ENCODE data around the gene SGPL1. TPM values are rescaled to one million over a fixed set of nuclear protein-coding genes. Genes with fewer than 3 reads are reported as not detected.

The SGPL1 gene
- total RNA-seq, 4 donors from 2014 or later, result 34.2 to 47.1 (median 43.1) TPM

GRCh38 chr10:70820976-70821750 is 5.4 kb downstream of the SGPL1 start:
- Histone ChIP-seq H3K4me1 (peaks cover 0 to 39% (median 8%) of the 10 kb centered on the region in 3 donors), H3K27me3 (no peaks in the 10 kb centered on the region), H3K27ac (no peak overlapping the region), H3K4me3 (no peak overlapping the region), H3K9me3 (no peaks in the 10 kb centered on the region), H3K36me3 (peaks cover 0 to 73% (median 4%) of the 10 kb centered on the region in 3 donors)
- DNase-seq, result no peak
- TF ChIP-seq CTCF (IDR thresholded peaks at IDR 0.05), result peak in 1 of 6 experiments; percentile 26
- no peak for TF ChIP-seq POLR2A (IDR thresholded peaks at IDR 0.05)
- intact Hi-C loops (cut with DNase I), result no loop called here
- WGBS, 2 donors, result 80 to 83% methylated on average over 4 of the region's 4 CpGs

GRCh38 chr10:70822076-70822820 is 6.5 kb downstream of the SGPL1 start:
- TF ChIP-seq CTCF (IDR thresholded peaks at IDR 0.05) (no peak), POLR2A (IDR thresholded peaks at IDR 0.05) (no peak)
- Histone ChIP-seq H3K4me1 (peaks cover 0 to 41% (median 2%) of the 10 kb centered on the region in 3 donors), H3K4me3 (no peak overlapping the region), H3K27ac (no peak overlapping the region), H3K36me3 (peaks cover 0 to 76% (median 4%) of the 10 kb centered on the region in 3 donors), H3K9me3 (no peaks in the 10 kb centered on the region), H3K27me3 (no peaks in the 10 kb centered on the region)
- 83 to 95% methylated on average over 2 of the region's 2 CpGs for WGBS, 2 donors
- intact Hi-C loops (cut with DNase I), result no loop called here
- no peak for DNase-seq

GRCh38 chr10:70827086-70827757 is 11.5 kb downstream of the SGPL1 start:
- Histone ChIP-seq H3K36me3 (peaks cover 0 to 44% (median 0%) of the 10 kb centered on the region in 3 donors), H3K4me3 (no peak overlapping the region), H3K4me1 (peaks cover 0 to 45% (median 0%) of the 10 kb centered on the region in 3 donors), H3K27ac (no peak overlapping the region), H3K9me3 (no peaks in the 10 kb centered on the region), H3K27me3 (no peaks in the 10 kb centered on the region)
- intact Hi-C loops (cut with DNase I), result no loop called here
- 57 to 63% methylated on average over 2 of the region's 2 CpGs for WGBS, 2 donors
- DNase-seq, result no peak
- no peak for TF ChIP-seq POLR2A (IDR thresholded peaks at IDR 0.05)
- no peak for TF ChIP-seq CTCF (IDR thresholded peaks at IDR 0.05)

- no peak for DNase-seq
- H3K4me1 ChIP-seq, result peaks cover 0 to 62% (median 5%) of the 10 kb centered on the region in 3 donors
- H3K9me3 ChIP-seq, result no peaks in the 10 kb centered on the region
- H3K27ac ChIP-seq, result no peak overlapping the region
- WGBS, 2 donors, result 89 to 92% methylated on average over 4 of the region's 4 CpGs
- TF ChIP-seq CTCF (IDR thresholded peaks at IDR 0.05), result no peak
- TF ChIP-seq POLR2A (IDR thresholded peaks at IDR 0.05), result no peak
- peaks cover 0 to 39% (median 0%) of the 10 kb centered on the region in 3 donors for H3K36me3 ChIP-seq
- no peak overlapping the region for H3K4me3 ChIP-seq
- intact Hi-C loops (cut with DNase I), result no loop called here
- no peaks in the 10 kb centered on the region for H3K27me3 ChIP-seq
Observed at GRCh38 chr10:70828923-70829322, 13.2 kb downstream of the SGPL1 start.

Data from esophagus squamous epithelium (tissue), 5 donors.